A673 (cell line): ENCODE results near the gene OGG1. TPM values are rescaled to one million over a fixed set of nuclear protein-coding genes. Genes with fewer than 3 reads are reported as not detected.

Source experiments
- Bru-seq: library from RNA; stranded (reverse); fragments of 400-500 nt; gene quantifications from one replicate; lab custom pipeline; 2021; lab: Mats Ljungman, UMichigan
- BruChase-seq, 2 experiments: library from RNA; stranded (reverse); fragments of 400-500 nt; gene quantifications; one replicate each; lab custom pipeline; 2021; lab: Mats Ljungman, UMichigan
- BruUV-seq: library from RNA; stranded (reverse); fragments of 400-500 nt; replicated peaks from 2 replicates; lab custom pipeline; 2021; lab: Mats Ljungman, UMichigan
- CTCF ChIA-PET: fragments of 300-600 bp; sonication (Branson Sonifier 250); formaldehyde crosslinking; loops from one replicate; lab custom pipeline; 2022; ENCODE audit warnings: antibody characterized with exemption; lab: Charles Lee
- POLR2A ChIA-PET: fragments of 300-600 bp; sonication (Branson Sonifier 250); formaldehyde crosslinking; loops from one replicate; lab custom pipeline; 2022; ENCODE audit warnings: antibody characterized with exemption; ENCODE audit not compliant: low non-redundant PET; lab: Charles Lee
- DNase-seq: peaks from one replicate; pipeline ENCODE4 v3.0.0-alpha.2; 2015; ENCODE audit warnings: low spot score
- H3K27ac ChIP-seq: fragments of 200-600 bp; sonication (generic); 2 replicates; pipeline ENCODE4 v1.5.1; 2016; ENCODE audit warnings: mixed run types, low read depth, mild to moderate bottlenecking, mixed read lengths, antibody characterized with exemption, low read length; ENCODE audit not compliant: poor library complexity, severe bottlenecking
- H3K27me3 ChIP-seq: fragments of 200-600 bp; sonication (generic); replicated peaks from 2 replicates; pipeline ENCODE4 v1.6.1; 2017; ENCODE audit warnings: mixed run types, low read depth, mild to moderate bottlenecking, mixed read lengths, antibody characterized with exemption, low read length; ENCODE audit not compliant: insufficient read depth, poor library complexity
- H3K36me3 ChIP-seq: fragments of 200-600 bp; sonication (generic); 2 replicates; pipeline ENCODE4 v1.6.1; 2016; ENCODE audit warnings: mixed run types, mild to moderate bottlenecking, mixed read lengths, antibody characterized with exemption, low read length; ENCODE audit not compliant: insufficient read depth, poor library complexity, severe bottlenecking
- H3K4me1 ChIP-seq: fragments of 200-600 bp; sonication (generic); 2 replicates; pipeline ENCODE4 v1.6.1; 2017; ENCODE audit warnings: mixed run types, mild to moderate bottlenecking, mixed read lengths, antibody characterized with exemption, low read length; ENCODE audit not compliant: insufficient read depth, poor library complexity, severe bottlenecking
- H3K4me3 ChIP-seq: fragments of 200-600 bp; sonication (generic); 2 replicates; pipeline ENCODE4 v1.5.1; 2016; ENCODE audit warnings: low read depth, mixed run types, mild to moderate bottlenecking, mixed read lengths, low read length; ENCODE audit not compliant: poor library complexity, severe bottlenecking
- H3K9me3 ChIP-seq: fragments of 200-600 bp; sonication (generic); 2 replicates; pipeline ENCODE4 v1.6.1; 2016; ENCODE audit warnings: mixed run types, low read depth, mild to moderate bottlenecking, mixed read lengths, antibody characterized with exemption, low read length; ENCODE audit not compliant: poor library complexity, severe bottlenecking
- CTCF ChIP-seq: fragments of 300-800, 200-600 bp; sonication (generic); conservative IDR thresholded peaks from 2 replicates; pipeline ENCODE4 v1.5.1; 2017; ENCODE audit warnings: low read depth, mild to moderate bottlenecking, antibody characterized with exemption, low read length, moderate library complexity, mixed read lengths
- EZH2 ChIP-seq: fragments of 200-600 bp; sonication (generic); IDR thresholded peaks from 2 replicates; pipeline ENCODE4 v1.6.1; 2017; ENCODE audit warnings: borderline replicate concordance, low read depth, mild to moderate bottlenecking, mixed read lengths, antibody characterized with exemption, low read length; ENCODE audit not compliant: poor library complexity, severe bottlenecking
- intact Hi-C: fragments of 100-400 bp; cut with micrococcal nuclease; formaldehyde crosslinking; loops from one replicate; pipeline ENCODE4 v1.10.0; 2022; ENCODE audit not compliant: unreplicated experiment
- long read RNA-seq: library from polyadenylated mRNA; stranded (forward); transcript quantifications from one replicate; pipeline ENCODE4 v2.0.0, GENCODE V29; 2022
- total RNA-seq: library from RNA; stranded (reverse); gene quantifications from 2 replicates; pipeline ENCODE4 v1.2.3, GENCODE V29; 2021

OGG1 gene
- 48.8 and 60.2 TPM in 2 replicates for total RNA-seq
- Bru-seq, nascent RNA = percentile 75 among the genes with signal in this experiment
- BruChase-seq, experiment 1, labeled RNA remaining after a 2-hour chase = percentile 76 among the genes with signal in this experiment
- percentile 70 among the genes with signal in this experiment for BruChase-seq, experiment 2, labeled RNA remaining after a 6-hour chase
- long read RNA-seq, full-length matches to known transcripts = 66 of 91 reads
- long read RNA-seq, partial matches to known transcripts = 8 of 91 reads
- long read RNA-seq, other reads (novel, unspliced or antisense) = 17 of 91 reads

DNA sequence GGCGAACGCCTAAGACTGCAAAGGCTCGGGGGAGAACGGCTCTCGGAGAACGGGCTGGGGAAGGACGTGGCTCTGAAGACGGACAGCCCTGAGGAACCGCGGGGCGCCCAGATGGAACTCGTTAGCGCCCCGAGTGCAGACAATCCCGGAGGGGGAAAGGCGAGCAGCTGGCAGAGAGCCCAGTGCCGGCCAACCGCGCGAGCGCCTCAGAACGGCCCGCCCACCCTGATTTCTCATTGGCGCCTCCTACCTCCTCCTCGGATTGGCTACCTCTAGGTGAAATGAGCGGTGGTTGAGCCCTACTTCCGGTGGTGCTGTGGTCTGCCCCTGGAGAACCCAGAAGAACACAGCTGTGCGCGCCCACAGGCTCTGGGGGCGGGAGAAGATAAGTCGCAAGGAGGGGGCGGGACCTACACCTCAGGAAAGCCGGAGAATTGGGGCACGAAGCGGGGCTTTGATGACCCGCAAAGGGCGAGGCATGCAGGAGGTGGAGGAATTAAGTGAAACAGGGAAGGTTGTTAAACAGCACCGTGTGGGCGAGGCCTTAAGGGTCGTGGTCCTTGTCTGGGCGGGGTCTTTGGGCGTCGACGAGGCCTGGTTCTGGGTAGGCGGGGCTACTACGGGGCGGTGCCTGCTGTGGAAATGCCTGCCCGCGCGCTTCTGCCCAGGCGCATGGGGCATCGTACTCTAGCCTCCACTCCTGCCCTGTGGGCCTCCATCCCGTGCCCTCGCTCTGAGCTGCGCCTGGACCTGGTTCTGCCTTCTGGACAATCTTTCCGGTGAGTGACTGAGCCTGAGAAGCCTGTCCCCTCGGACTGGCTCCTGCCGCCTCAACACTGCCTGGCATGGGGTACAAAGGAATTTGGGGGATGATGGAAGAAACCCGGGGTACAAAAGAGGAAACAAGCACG is at the start of gene OGG1:
Gene OGG1 (plus strand): TSS at position 308 of the 911 bp plus-strand sequence. CDS start 335 bp downstream, at position 643.
- TSS peak; percentile 45 for BruUV-seq
- TF ChIP-seq EZH2 (no peak), CTCF (no peak)
- intact Hi-C loops = loop anchor here (1.0 kb wide), 1 partner anchor 19 kb away; the partner anchor contains the start of gene BRPF1
- POLR2A ChIA-PET = interaction anchor here (0.6 kb wide), 1 partner anchor 10 kb away, joined by 5 read pairs; no protein-coding TSS in a partner anchor
- Histone ChIP-seq H3K36me3 (peaks cover 58% of the 10 kb centered on the region), H3K4me3 (peak within 1 kb of the TSS; percentile 62), H3K27me3 (no peaks in the 10 kb centered on the region), H3K4me1 (peaks cover 11% of the 10 kb centered on the region), H3K9me3 (no peaks in the 10 kb centered on the region), H3K27ac (peak within 1 kb of the TSS; percentile 89)
- DNase-seq = peak; percentile 99
- CTCF ChIA-PET = interaction anchor here (0.6 to 0.9 kb wide), 3 partner anchors 22 to 839 kb away, joined by 3 read pairs; no protein-coding TSS in a partner anchor

DNA sequence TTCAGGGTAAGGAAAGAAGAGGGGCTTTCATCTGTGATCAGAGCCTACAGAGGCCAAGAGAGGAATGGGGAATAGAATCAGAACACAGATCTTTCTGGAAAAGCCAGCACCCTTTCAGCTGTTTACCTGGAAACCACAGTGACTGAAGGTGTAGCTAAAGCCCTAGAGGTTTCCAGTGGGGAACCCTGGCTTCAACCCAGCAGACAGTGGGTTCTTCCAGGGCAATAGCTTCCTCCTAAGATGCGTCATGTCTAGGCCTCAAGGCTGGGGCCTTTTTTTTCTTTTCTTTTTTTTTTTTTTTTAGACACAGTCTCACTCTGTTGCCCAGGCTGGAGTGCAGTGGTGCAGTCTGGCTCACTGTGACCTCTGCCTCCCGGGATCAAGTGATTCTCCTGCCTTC is 49.2 kb upstream of the OGG1 start:
- no peaks in the 10 kb centered on the region for H3K9me3 ChIP-seq
- no peak overlapping the region for H3K27ac ChIP-seq
- TF ChIP-seq EZH2 = no peak
- no peak for TF ChIP-seq CTCF
- H3K27me3 ChIP-seq = peaks cover 9% of the 10 kb centered on the region
- intact Hi-C loops = no loop called here
- no peaks in the 10 kb centered on the region for H3K36me3 ChIP-seq
- no TSS peak for BruUV-seq
- H3K4me1 ChIP-seq = peaks cover 11% of the 10 kb centered on the region
- ChIA-PET POLR2A (no interaction called here), CTCF (no interaction called here)
- H3K4me3 ChIP-seq = no peak overlapping the region
- no peak for DNase-seq

DNA sequence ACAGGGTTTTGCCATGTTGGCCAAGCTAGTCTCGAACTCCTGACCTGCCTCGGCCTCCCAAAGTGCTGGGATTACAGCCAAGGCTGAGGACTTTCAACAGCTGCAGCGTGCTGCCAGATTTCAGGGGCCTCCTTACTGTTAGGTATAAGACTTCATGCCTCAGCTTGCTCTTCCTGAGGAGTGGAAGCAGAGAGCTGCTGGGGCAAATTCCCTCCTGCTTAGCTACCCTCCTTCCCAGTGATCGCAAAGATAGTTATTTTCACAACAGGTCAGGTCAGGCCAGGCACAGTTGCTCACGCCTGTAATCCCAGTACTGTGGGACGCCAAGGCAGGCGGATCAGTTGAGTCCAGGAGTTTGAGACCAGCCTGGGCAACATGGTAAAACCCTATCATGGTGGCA is 48.7 kb upstream of the OGG1 start:
- Histone ChIP-seq H3K9me3 (no peaks in the 10 kb centered on the region), H3K4me3 (no peak overlapping the region), H3K4me1 (peaks cover 11% of the 10 kb centered on the region), H3K27me3 (peaks cover 9% of the 10 kb centered on the region), H3K27ac (no peak overlapping the region), H3K36me3 (no peaks in the 10 kb centered on the region)
- ChIA-PET CTCF (no interaction called here), POLR2A (no interaction called here)
- TF ChIP-seq CTCF (no peak), EZH2 (no peak)
- no TSS peak for BruUV-seq
- intact Hi-C loops = no loop called here
- DNase-seq = no peak
